GM23338 (cell line): Measurements from ENCODE around the gene ADRA2B. TPM values are rescaled to one million over a fixed set of nuclear protein-coding genes. Genes with fewer than 3 reads are reported as not detected.

Source experiments
- ATAC-seq: fragments of 200-7000 bp; cut with Tn5 transposase; 3 replicates; pipeline ENCODE4 v1.9.1; 2020
- DNase-seq: peaks from one replicate; pipeline ENCODE4 v3.0.0-alpha.2; 2015; ENCODE audit warnings: low spot score
- H2AFZ ChIP-seq: fragments of 200-600 bp; sonication (generic); 2 replicates; pipeline ENCODE4 v1.8.0; 2016; ENCODE audit warnings: antibody characterized with exemption, mild to moderate bottlenecking, moderate library complexity
- H3F3A ChIP-seq: fragments of 200-600 bp; sonication (generic); replicated peaks from 2 replicates; pipeline ENCODE4 v1.8.0; 2017; ENCODE audit warnings: antibody characterized with exemption, mixed run types, low read depth
- H3K27ac ChIP-seq: fragments of 200-600 bp; sonication (generic); 2 replicates; pipeline ENCODE4 v1.6.1; 2016; ENCODE audit warnings: low read depth
- H3K27me3 ChIP-seq: fragments of 200-600 bp; sonication (generic); 2 replicates; pipeline ENCODE4 v1.8.0; 2016; ENCODE audit warnings: mild to moderate bottlenecking, mixed run types, moderate library complexity; ENCODE audit not compliant: insufficient read depth
- H3K36me3 ChIP-seq: fragments of 200-600 bp; sonication (generic); 2 replicates; pipeline ENCODE4 v1.8.0; 2016; ENCODE audit warnings: mild to moderate bottlenecking; ENCODE audit not compliant: insufficient read depth
- H3K4me1 ChIP-seq: fragments of 200-600 bp; sonication (generic); 2 replicates; pipeline ENCODE4 v1.8.0; 2016; ENCODE audit warnings: mild to moderate bottlenecking, moderate library complexity; ENCODE audit not compliant: insufficient read depth
- H3K4me2 ChIP-seq: fragments of 200-600 bp; sonication (generic); 2 replicates; pipeline ENCODE4 v1.7.1; 2017; ENCODE audit warnings: mixed run types
- H3K4me3 ChIP-seq: fragments of 200-600 bp; sonication (generic); 2 replicates; pipeline ENCODE4 v1.6.1; 2016; ENCODE audit warnings: mixed run types
- H3K79me2 ChIP-seq: fragments of 200-600 bp; sonication (generic); replicated peaks from 2 replicates; pipeline ENCODE4 v1.8.0; 2017; ENCODE audit warnings: mild to moderate bottlenecking; ENCODE audit not compliant: insufficient read depth
- H3K9me2 ChIP-seq: fragments of 200-600 bp; sonication (generic); 2 replicates; pipeline ENCODE4 v1.8.0; 2017; ENCODE audit not compliant: insufficient read depth
- H4K20me1 ChIP-seq: fragments of 200-600 bp; sonication (generic); replicated peaks from 2 replicates; pipeline ENCODE4 v1.8.0; 2017; ENCODE audit warnings: mild to moderate bottlenecking; ENCODE audit not compliant: insufficient read depth
- H3K27ac Mint-ChIP-seq: 2 replicates; pipeline ENCODE4 v1.8.0; 2020; ENCODE audit warnings: inconsistent platforms, mild to moderate bottlenecking, moderate library complexity, mixed read lengths
- H3K27me3 Mint-ChIP-seq: 3 replicates; pipeline ENCODE4 v1.8.0; 2022; ENCODE audit warnings: low read depth, mild to moderate bottlenecking, moderate library complexity, mixed read lengths, inconsistent platforms; ENCODE audit not compliant: insufficient read depth, poor library complexity
- H3K36me3 Mint-ChIP-seq: 3 replicates; pipeline ENCODE4 v1.8.0; 2021; ENCODE audit warnings: low read depth, mild to moderate bottlenecking, inconsistent platforms, moderate library complexity, mixed read lengths
- H3K4me1 Mint-ChIP-seq: 3 replicates; pipeline ENCODE4 v1.8.0; 2020; ENCODE audit warnings: mild to moderate bottlenecking, inconsistent platforms, mixed read lengths
- H3K4me3 Mint-ChIP-seq: 3 replicates; pipeline ENCODE4 v1.8.0; 2021; ENCODE audit warnings: moderate library complexity, mild to moderate bottlenecking, inconsistent platforms, mixed read lengths
- H3K9me3 Mint-ChIP-seq: 3 replicates; pipeline ENCODE4 v1.8.0; 2020; ENCODE audit warnings: moderate library complexity, mild to moderate bottlenecking, inconsistent platforms, mixed read lengths
- CREB1 ChIP-seq: fragments of 250-450 bp; sonication (Bioruptor Pico); IDR thresholded peaks from 2 replicates; pipeline ENCODE4 v1.5.0; 2020; ENCODE audit warnings: low read depth, mild to moderate bottlenecking, moderate library complexity
- EZH2 ChIP-seq: fragments of 200-600 bp; sonication (generic); IDR thresholded peaks from one replicate; pipeline ENCODE4 v1.8.0; 2017; ENCODE audit warnings: antibody characterized with exemption, mild to moderate bottlenecking, low read depth; ENCODE audit not compliant: unreplicated experiment
- EZH2phosphoT487 ChIP-seq: fragments of 200-600 bp; sonication (generic); IDR thresholded peaks from one replicate; pipeline ENCODE4 v1.8.1; 2018; ENCODE audit warnings: antibody characterized with exemption; ENCODE audit not compliant: unreplicated experiment
- JUNB ChIP-seq: IDR thresholded peaks from one replicate; pipeline ENCODE4 v1.6.1; 2016; ENCODE audit warnings: antibody characterized with exemption; ENCODE audit not compliant: unreplicated experiment
- NANOG ChIP-seq: IDR thresholded peaks from 2 replicates; pipeline ENCODE4 v1.6.1; 2016; ENCODE audit warnings: antibody characterized with exemption, borderline replicate concordance
- STAT1 ChIP-seq: IDR thresholded peaks from one replicate; pipeline ENCODE4 v1.6.1; 2016; ENCODE audit warnings: antibody characterized with exemption; ENCODE audit not compliant: unreplicated experiment
- ZNF114 ChIP-seq: fragments of 250-450 bp; sonication (Bioruptor Pico); IDR thresholded peaks from 2 replicates; pipeline ENCODE4 v1.5.0; 2020; ENCODE audit warnings: mild to moderate bottlenecking, moderate library complexity
- ZNF331 ChIP-seq: fragments of 250-450 bp; sonication (Bioruptor Pico); IDR thresholded peaks from 2 replicates; pipeline ENCODE4 v1.5.0; 2020; ENCODE audit warnings: low read depth, mild to moderate bottlenecking, moderate library complexity
- polyA plus RNA-seq: library from polyadenylated mRNA; unstranded; fragments of >200 nt; fragmentation: Nextera tagmentation; extraction: Ambion mirVana; gene quantifications from 2 replicates; pipeline ENCODE4 v1.2.1, GENCODE V29; 2016
- total RNA-seq: library from RNA; depleted of rRNA; stranded (reverse); fragments of >200 nt; shearing (Covaris generic); gene quantifications from 2 replicates; pipeline ENCODE4 v1.2.3, GENCODE V29; 2014
- TF ChIP-seq, protein P1 (sequence below), 2 experiments: fragments of 200-600 bp in 1 of 2; sonication (generic) in 1 of 2; conservative IDR thresholded peaks; 2 replicates each; pipeline versions ENCODE4 v1.5.1 to v1.6.1; 2016 to 2017; ENCODE audit warnings: antibody characterized with exemption in 2 of 2, low read depth in 2 of 2, mild to moderate bottlenecking in 2 of 2, moderate library complexity in 1 of 2
- TF ChIP-seq, protein P2 (sequence below): IDR thresholded peaks from one replicate; pipeline ENCODE4 v1.6.1; 2018; ENCODE audit warnings: antibody characterized with exemption; ENCODE audit not compliant: unreplicated experiment

The ADRA2B gene
- total and polyA plus RNA-seq, 2 experiments from 2014 or later = 1.7 to 5.9 TPM

- no peak for TF ChIP-seq JUNB
- TF ChIP-seq, protein P1, sequence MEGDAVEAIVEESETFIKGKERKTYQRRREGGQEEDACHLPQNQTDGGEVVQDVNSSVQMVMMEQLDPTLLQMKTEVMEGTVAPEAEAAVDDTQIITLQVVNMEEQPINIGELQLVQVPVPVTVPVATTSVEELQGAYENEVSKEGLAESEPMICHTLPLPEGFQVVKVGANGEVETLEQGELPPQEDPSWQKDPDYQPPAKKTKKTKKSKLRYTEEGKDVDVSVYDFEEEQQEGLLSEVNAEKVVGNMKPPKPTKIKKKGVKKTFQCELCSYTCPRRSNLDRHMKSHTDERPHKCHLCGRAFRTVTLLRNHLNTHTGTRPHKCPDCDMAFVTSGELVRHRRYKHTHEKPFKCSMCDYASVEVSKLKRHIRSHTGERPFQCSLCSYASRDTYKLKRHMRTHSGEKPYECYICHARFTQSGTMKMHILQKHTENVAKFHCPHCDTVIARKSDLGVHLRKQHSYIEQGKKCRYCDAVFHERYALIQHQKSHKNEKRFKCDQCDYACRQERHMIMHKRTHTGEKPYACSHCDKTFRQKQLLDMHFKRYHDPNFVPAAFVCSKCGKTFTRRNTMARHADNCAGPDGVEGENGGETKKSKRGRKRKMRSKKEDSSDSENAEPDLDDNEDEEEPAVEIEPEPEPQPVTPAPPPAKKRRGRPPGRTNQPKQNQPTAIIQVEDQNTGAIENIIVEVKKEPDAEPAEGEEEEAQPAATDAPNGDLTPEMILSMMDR (conservative IDR thresholded peaks at IDR 0.05; ENCODE audit: low read depth in 2 of 2) = no peak
- TF ChIP-seq EZH2 = no peak
- TF ChIP-seq STAT1 = no peak
- TF ChIP-seq EZH2phosphoT487 = no peak
- TF ChIP-seq ZNF114 (CRISPR knock-in tag) = no peak
- no peak for TF ChIP-seq CREB1 (CRISPR knock-in tag)
- peaks cover 34% of the 10 kb centered on the region for H3K4me1 Mint-ChIP-seq
- DNase-seq = no peak
- H3K9me3 Mint-ChIP-seq = peaks cover 2% of the 10 kb centered on the region; the same call in 1 of the 3 replicates
- Histone ChIP-seq H2AFZ (no peak overlapping the region), H3K27me3 (peaks cover 30% of the 10 kb centered on the region), H3K27ac (no peak overlapping the region), H4K20me1 (no peaks in the 10 kb centered on the region), H3K36me3 (no peaks in the 10 kb centered on the region), H3K4me3 (no peak overlapping the region), H3K9me2 (no peaks in the 10 kb centered on the region), H3K4me1 (peaks cover 25% of the 10 kb centered on the region), H3K4me2 (no peak overlapping the region), H3K79me2 (no peaks in the 10 kb centered on the region), H3F3A (no peaks in the 10 kb centered on the region; the same call in none of the 2 replicates)
- H3K27me3 Mint-ChIP-seq = peaks cover 30% of the 10 kb centered on the region
- H3K27ac Mint-ChIP-seq = no peak overlapping the region
- peaks cover 15% of the 10 kb centered on the region for H3K36me3 Mint-ChIP-seq
- ATAC-seq = no peak
- no peak overlapping the region; the same call in 2 of the 3 replicates for H3K4me3 Mint-ChIP-seq
Observed at GRCh38 chr2:96146881-96147592, 30.7 kb upstream of the ADRA2B start.

GRCh38 chr2:96146153-96146880 is 29.9 kb upstream of the ADRA2B start:
- H3K4me1 Mint-ChIP-seq = peaks cover 30% of the 10 kb centered on the region
- Histone ChIP-seq H3K4me3 (peak overlapping the region; percentile 59; the same call in 1 of the 2 replicates), H3K27me3 (peaks cover 30% of the 10 kb centered on the region), H3F3A (no peaks in the 10 kb centered on the region; the same call in none of the 2 replicates), H2AFZ (no peak overlapping the region), H3K4me1 (peaks cover 25% of the 10 kb centered on the region), H3K27ac (no peak overlapping the region), H3K36me3 (no peaks in the 10 kb centered on the region), H3K79me2 (no peaks in the 10 kb centered on the region), H3K4me2 (peak overlapping the region; percentile 81), H3K9me2 (no peaks in the 10 kb centered on the region), H4K20me1 (no peaks in the 10 kb centered on the region)
- H3K9me3 Mint-ChIP-seq = peaks cover 2% of the 10 kb centered on the region; the same call in 1 of the 3 replicates
- DNase-seq = no peak
- peaks cover 15% of the 10 kb centered on the region; the same call in 2 of the 3 replicates for H3K36me3 Mint-ChIP-seq
- H3K27me3 Mint-ChIP-seq = peaks cover 30% of the 10 kb centered on the region
- no peak for ATAC-seq
- no peak overlapping the region for H3K4me3 Mint-ChIP-seq
- H3K27ac Mint-ChIP-seq = no peak overlapping the region
- TF ChIP-seq ZNF331 (CRISPR knock-in tag) = no peak
- TF ChIP-seq, protein P2, sequence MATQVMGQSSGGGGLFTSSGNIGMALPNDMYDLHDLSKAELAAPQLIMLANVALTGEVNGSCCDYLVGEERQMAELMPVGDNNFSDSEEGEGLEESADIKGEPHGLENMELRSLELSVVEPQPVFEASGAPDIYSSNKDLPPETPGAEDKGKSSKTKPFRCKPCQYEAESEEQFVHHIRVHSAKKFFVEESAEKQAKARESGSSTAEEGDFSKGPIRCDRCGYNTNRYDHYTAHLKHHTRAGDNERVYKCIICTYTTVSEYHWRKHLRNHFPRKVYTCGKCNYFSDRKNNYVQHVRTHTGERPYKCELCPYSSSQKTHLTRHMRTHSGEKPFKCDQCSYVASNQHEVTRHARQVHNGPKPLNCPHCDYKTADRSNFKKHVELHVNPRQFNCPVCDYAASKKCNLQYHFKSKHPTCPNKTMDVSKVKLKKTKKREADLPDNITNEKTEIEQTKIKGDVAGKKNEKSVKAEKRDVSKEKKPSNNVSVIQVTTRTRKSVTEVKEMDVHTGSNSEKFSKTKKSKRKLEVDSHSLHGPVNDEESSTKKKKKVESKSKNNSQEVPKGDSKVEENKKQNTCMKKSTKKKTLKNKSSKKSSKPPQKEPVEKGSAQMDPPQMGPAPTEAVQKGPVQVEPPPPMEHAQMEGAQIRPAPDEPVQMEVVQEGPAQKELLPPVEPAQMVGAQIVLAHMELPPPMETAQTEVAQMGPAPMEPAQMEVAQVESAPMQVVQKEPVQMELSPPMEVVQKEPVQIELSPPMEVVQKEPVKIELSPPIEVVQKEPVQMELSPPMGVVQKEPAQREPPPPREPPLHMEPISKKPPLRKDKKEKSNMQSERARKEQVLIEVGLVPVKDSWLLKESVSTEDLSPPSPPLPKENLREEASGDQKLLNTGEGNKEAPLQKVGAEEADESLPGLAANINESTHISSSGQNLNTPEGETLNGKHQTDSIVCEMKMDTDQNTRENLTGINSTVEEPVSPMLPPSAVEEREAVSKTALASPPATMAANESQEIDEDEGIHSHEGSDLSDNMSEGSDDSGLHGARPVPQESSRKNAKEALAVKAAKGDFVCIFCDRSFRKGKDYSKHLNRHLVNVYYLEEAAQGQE = no peak
- TF ChIP-seq NANOG = no peak
- TF ChIP-seq, protein P1 (conservative IDR thresholded peaks at IDR 0.05; ENCODE audit: low read depth in 2 of 2) = no peak
- no peak for TF ChIP-seq STAT1
- no peak for TF ChIP-seq ZNF114 (CRISPR knock-in tag)
- TF ChIP-seq JUNB = no peak
